K562 (cell line): ENCODE measurements around the gene UBE2E3. TPM values are rescaled to one million over a fixed set of nuclear protein-coding genes. Genes with fewer than 3 reads are reported as not detected.
A peak's percentile ranks its signal among the peaks of the same experiment; 100 is the strongest.

ENCODE experiments used
- BRD4 ChIP-seq: fragments of 200-600 bp; sonication (generic); IDR thresholded peaks from 2 replicates; pipeline ENCODE4 v1.6.1; 2017; ENCODE audit warnings: inconsistent platforms
- CBFA2T3 ChIP-seq: fragments of 450-650 bp; IDR thresholded peaks from 2 replicates; pipeline ENCODE4 v1.6.1; 2017
- E2F3 ChIP-seq: fragments of 250-450 bp; sonication (Bioruptor Pico); IDR thresholded peaks from 2 replicates; pipeline ENCODE4 v1.4.0; 2020; ENCODE audit warnings: mild to moderate bottlenecking
- ESRRB ChIP-seq: fragments of 250-450 bp; sonication (Bioruptor Pico); IDR thresholded peaks from 2 replicates; pipeline ENCODE4 v1.5.0; 2020; ENCODE audit warnings: mild to moderate bottlenecking, moderate library complexity, borderline replicate concordance
- HDGF ChIP-seq: fragments of 450-650 bp; IDR thresholded peaks from 2 replicates; pipeline ENCODE4 v1.6.1; 2016
- KAT8 ChIP-seq: fragments of 450-650 bp; IDR thresholded peaks from 2 replicates; pipeline ENCODE4 v1.6.1; 2016; ENCODE audit warnings: low read depth, mild to moderate bottlenecking
- KDM2B ChIP-seq: fragments of 250-450 bp; sonication (Bioruptor Pico); IDR thresholded peaks from 2 replicates; pipeline ENCODE4 v1.8.0; 2021; ENCODE audit warnings: mild to moderate bottlenecking, moderate library complexity
- PHF21A ChIP-seq: fragments of 450-650 bp; IDR thresholded peaks from 2 replicates; pipeline ENCODE4 v1.6.1; 2017; ENCODE audit warnings: low read depth, borderline replicate concordance
- PHTF2 ChIP-seq: fragments of 250-450 bp; sonication (Bioruptor Pico); IDR thresholded peaks from 2 replicates; pipeline ENCODE4 v1.5.0; 2021; ENCODE audit warnings: mild to moderate bottlenecking
- SMC3 ChIP-seq: conservative IDR thresholded peaks from 2 replicates; pipeline ENCODE4 v1.6.1; 2011; ENCODE audit warnings: low read depth, low read length, improper control_type of control experiment; ENCODE audit not compliant: insufficient read depth
- ZFP1 ChIP-seq: fragments of 450-650 bp; formaldehyde crosslinking; IDR thresholded peaks from 2 replicates; pipeline ENCODE4 v1.4.0; 2020; ENCODE audit warnings: mild to moderate bottlenecking, mixed read lengths
- ZNF23 ChIP-seq: fragments of 250-450 bp; sonication (Bioruptor Pico); IDR thresholded peaks from 2 replicates; pipeline ENCODE4 v1.4.0; 2020; ENCODE audit warnings: mild to moderate bottlenecking
- ZNF41 ChIP-seq: fragments of 250-450 bp; sonication (Bioruptor Pico); conservative IDR thresholded peaks from 2 replicates; pipeline ENCODE4 v1.4.0; 2020; ENCODE audit warnings: mild to moderate bottlenecking
- ZNF561 ChIP-seq: fragments of 450-650 bp; formaldehyde crosslinking; conservative IDR thresholded peaks from 2 replicates; pipeline ENCODE4 v1.4.0; 2020; ENCODE audit warnings: mild to moderate bottlenecking, moderate library complexity
- ZZZ3 ChIP-seq: fragments of 450-650 bp; IDR thresholded peaks from 2 replicates; pipeline ENCODE4 v1.6.1; 2016; ENCODE audit warnings: antibody characterized with exemption, mild to moderate bottlenecking, moderate library complexity
- polyA plus RNA-seq, 8 experiments: library from polyadenylated mRNA; depleted of rRNA in 4 of 8; stranded (reverse) in 5 of 8; unstranded in 3 of 8; fragments of >200 nt; fragmentation: Nextera tagmentation in 2 of 8; fragmentation: Illumina TruSeq in 1 of 8; extraction: Ambion mirVana in 2 of 8; extraction: Trizol in 1 of 8; gene quantifications; 2 replicates each; pipeline versions ENCODE4 v1.2.1 to v1.2.3, GENCODE V29; 2011 to 2014; ENCODE audit warnings: inconsistent platforms in 1 of 8, missing spikeins in 1 of 8
- total RNA-seq, 7 experiments: library from RNA; depleted of rRNA in 6 of 7; stranded (reverse); fragments of >200 nt in 6 of 7; fragmentation: Illumina TruSeq in 2 of 7; extraction: Trizol in 2 of 7; gene quantifications; 2 replicates each; pipeline versions ENCODE4 v1.2.1 to v1.2.3, GENCODE V29; 2011 to 2021; ENCODE audit warnings: low replicate concordance in 1 of 7
- TF ChIP-seq, protein P1 (sequence below): fragments of 250-450 bp; sonication (Bioruptor Pico); IDR thresholded peaks from 2 replicates; pipeline ENCODE4 v1.8.0; 2021; ENCODE audit warnings: moderate library complexity, mild to moderate bottlenecking, inconsistent platforms
- TF ChIP-seq, protein P2 (sequence below): sonication (generic); formaldehyde crosslinking; IDR thresholded peaks from 2 replicates; pipeline ENCODE4 v1.8.0; 2022; ENCODE audit warnings: missing genetic modification reagents, mild to moderate bottlenecking, moderate library complexity, borderline replicate concordance
- TF ChIP-seq, protein P3 (sequence below): fragments of 250-450 bp; sonication (Bioruptor Pico); IDR thresholded peaks from 2 replicates; pipeline ENCODE4 v1.4.0; 2020
- TF ChIP-seq, protein P4 (sequence below): fragments of 250-450 bp; sonication (Bioruptor Pico); IDR thresholded peaks from 2 replicates; pipeline ENCODE4 v1.4.0; 2020; ENCODE audit warnings: mild to moderate bottlenecking, moderate library complexity
- TF ChIP-seq, protein P5 (sequence below): sonication (generic); formaldehyde crosslinking; IDR thresholded peaks from 2 replicates; pipeline ENCODE4 v1.8.1; 2023; ENCODE audit warnings: mild to moderate bottlenecking, missing genetic modification reagents

Gene UBE2E3
- total and polyA plus RNA-seq, 9 of the 15 experiments (the other 6 are each of a cell fraction or from before 2014, with no cell fraction given) = 58.2 to 173 (median 78.0) TPM

DNA sequence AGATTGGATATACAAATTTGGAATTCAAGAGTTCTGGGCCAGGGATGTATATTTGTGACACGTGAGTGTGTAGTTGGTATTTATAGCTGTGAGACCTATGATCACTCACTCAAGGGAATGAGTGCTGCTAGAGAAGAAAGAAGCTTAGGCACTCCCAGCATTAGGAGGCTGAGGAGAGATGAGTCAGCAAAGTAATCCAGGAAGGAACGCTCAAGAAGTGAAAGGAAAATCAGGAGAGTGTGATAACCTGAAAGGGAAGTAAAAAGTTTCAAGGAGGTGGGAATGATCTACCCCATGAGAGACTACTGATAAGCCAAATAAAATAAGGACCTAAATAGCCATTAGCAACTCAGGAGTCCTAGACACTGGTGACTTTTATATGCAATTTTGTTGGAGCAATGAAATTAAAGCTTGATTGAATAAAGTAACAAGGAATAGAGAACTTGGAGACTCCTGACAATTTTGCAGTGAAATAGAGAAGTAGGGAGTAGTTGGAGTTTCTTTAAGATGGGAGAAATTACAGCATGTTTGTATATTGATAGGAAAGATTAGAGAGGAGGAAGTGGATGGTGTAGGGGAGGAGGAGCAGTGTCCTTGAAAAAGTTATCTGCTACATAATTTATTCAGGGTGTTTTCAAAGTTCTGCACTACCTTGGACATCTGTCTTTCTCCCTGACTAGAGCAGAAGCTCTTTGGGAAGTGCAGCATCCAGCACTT lies 89.9 kb downstream of the UBE2E3 start (continued):
- TF ChIP-seq, protein P1, sequence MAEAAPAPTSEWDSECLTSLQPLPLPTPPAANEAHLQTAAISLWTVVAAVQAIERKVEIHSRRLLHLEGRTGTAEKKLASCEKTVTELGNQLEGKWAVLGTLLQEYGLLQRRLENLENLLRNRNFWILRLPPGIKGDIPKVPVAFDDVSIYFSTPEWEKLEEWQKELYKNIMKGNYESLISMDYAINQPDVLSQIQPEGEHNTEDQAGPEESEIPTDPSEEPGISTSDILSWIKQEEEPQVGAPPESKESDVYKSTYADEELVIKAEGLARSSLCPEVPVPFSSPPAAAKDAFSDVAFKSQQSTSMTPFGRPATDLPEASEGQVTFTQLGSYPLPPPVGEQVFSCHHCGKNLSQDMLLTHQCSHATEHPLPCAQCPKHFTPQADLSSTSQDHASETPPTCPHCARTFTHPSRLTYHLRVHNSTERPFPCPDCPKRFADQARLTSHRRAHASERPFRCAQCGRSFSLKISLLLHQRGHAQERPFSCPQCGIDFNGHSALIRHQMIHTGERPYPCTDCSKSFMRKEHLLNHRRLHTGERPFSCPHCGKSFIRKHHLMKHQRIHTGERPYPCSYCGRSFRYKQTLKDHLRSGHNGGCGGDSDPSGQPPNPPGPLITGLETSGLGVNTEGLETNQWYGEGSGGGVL (CRISPR knock-in tag) = no peak
- no peak for TF ChIP-seq KAT8
- TF ChIP-seq ESRRB (CRISPR knock-in tag) = no peak
- TF ChIP-seq SMC3 = no peak
- TF ChIP-seq, protein P2, sequence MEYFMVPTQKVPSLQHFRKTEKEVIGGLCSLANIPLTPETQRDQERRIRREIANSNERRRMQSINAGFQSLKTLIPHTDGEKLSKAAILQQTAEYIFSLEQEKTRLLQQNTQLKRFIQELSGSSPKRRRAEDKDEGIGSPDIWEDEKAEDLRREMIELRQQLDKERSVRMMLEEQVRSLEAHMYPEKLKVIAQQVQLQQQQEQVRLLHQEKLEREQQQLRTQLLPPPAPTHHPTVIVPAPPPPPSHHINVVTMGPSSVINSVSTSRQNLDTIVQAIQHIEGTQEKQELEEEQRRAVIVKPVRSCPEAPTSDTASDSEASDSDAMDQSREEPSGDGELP (CRISPR knock-in tag) = no peak
- TF ChIP-seq ZZZ3 = no peak
- TF ChIP-seq, protein P3, sequence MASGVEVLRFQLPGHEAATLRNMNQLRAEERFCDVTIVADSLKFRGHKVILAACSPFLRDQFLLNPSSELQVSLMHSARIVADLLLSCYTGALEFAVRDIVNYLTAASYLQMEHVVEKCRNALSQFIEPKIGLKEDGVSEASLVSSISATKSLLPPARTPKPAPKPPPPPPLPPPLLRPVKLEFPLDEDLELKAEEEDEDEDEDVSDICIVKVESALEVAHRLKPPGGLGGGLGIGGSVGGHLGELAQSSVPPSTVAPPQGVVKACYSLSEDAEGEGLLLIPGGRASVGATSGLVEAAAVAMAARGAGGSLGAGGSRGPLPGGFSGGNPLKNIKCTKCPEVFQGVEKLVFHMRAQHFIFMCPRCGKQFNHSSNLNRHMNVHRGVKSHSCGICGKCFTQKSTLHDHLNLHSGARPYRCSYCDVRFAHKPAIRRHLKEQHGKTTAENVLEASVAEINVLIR (CRISPR knock-in tag) = no peak
- TF ChIP-seq ZNF41 (CRISPR knock-in tag) = no peak
- no peak for TF ChIP-seq BRD4
- no peak for TF ChIP-seq PHF21A
- no peak for TF ChIP-seq E2F3
- no peak for TF ChIP-seq PHTF2 (CRISPR knock-in tag)
- TF ChIP-seq, protein P4, sequence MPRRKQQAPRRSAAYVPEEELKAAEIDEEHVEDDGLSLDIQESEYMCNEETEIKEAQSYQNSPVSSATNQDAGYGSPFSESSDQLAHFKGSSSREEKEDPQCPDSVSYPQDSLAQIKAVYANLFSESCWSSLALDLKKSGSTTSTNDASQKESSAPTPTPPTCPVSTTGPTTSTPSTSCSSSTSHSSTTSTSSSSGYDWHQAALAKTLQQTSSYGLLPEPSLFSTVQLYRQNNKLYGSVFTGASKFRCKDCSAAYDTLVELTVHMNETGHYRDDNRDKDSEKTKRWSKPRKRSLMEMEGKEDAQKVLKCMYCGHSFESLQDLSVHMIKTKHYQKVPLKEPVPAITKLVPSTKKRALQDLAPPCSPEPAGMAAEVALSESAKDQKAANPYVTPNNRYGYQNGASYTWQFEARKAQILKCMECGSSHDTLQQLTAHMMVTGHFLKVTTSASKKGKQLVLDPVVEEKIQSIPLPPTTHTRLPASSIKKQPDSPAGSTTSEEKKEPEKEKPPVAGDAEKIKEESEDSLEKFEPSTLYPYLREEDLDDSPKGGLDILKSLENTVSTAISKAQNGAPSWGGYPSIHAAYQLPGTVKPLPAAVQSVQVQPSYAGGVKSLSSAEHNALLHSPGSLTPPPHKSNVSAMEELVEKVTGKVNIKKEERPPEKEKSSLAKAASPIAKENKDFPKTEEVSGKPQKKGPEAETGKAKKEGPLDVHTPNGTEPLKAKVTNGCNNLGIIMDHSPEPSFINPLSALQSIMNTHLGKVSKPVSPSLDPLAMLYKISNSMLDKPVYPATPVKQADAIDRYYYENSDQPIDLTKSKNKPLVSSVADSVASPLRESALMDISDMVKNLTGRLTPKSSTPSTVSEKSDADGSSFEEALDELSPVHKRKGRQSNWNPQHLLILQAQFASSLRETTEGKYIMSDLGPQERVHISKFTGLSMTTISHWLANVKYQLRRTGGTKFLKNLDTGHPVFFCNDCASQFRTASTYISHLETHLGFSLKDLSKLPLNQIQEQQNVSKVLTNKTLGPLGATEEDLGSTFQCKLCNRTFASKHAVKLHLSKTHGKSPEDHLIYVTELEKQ (CRISPR knock-in tag) = no peak
- TF ChIP-seq HDGF = no peak
- TF ChIP-seq, protein P5, sequence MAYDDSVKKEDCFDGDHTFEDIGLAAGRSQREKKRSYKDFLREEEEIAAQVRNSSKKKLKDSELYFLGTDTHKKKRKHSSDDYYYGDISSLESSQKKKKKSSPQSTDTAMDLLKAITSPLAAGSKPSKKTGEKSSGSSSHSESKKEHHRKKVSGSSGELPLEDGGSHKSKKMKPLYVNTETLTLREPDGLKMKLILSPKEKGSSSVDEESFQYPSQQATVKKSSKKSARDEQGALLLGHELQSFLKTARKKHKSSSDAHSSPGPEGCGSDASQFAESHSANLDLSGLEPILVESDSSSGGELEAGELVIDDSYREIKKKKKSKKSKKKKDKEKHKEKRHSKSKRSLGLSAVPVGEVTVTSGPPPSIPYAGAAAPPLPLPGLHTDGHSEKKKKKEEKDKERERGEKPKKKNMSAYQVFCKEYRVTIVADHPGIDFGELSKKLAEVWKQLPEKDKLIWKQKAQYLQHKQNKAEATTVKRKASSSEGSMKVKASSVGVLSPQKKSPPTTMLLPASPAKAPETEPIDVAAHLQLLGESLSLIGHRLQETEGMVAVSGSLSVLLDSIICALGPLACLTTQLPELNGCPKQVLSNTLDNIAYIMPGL (CRISPR knock-in tag) = no peak
- TF ChIP-seq ZFP1 (CRISPR knock-in tag) = no peak
- TF ChIP-seq KDM2B = no peak
- TF ChIP-seq ZNF561 (CRISPR knock-in tag) = no peak
- no peak for TF ChIP-seq ZNF23 (CRISPR knock-in tag)
- peak; percentile 35; the same call in 1 of the 2 replicates for TF ChIP-seq CBFA2T3
